Measurements from ENCODE around the gene DLG2. TPM values are rescaled to one million over a fixed set of nuclear protein-coding genes. Genes with fewer than 3 reads are reported as not detected.

Gene DLG2
- total and polyA plus RNA-seq, 2 donors (not counting 3 experiments of a cell fraction or from before 2014, with no cell fraction given), result 0.15 to 1.1 TPM

GRCh38 chr11:84260862-84261261 is 1366.3 kb downstream of the DLG2 start:
- ChIA-PET POLR2A (no interaction called here), CTCF (no interaction called here)
- Histone ChIP-seq H3K36me3 (ENCODE audit: control insufficient read depth in 2 of 2, extremely low read depth in 1 of 2, insufficient read depth in 2 of 2, low read length in 2 of 2) (no peaks in the 10 kb centered on the region), H3K4me2 (ENCODE audit: insufficient read depth, low read length) (no peak overlapping the region), H3K9me1 (replicated peaks; ENCODE audit: control insufficient read depth, extremely low read depth, insufficient read depth, low read length) (no peaks in the 10 kb centered on the region), H4K20me1 (replicated peaks; ENCODE audit: control insufficient read depth, extremely low read depth, insufficient read depth, low read length) (no peaks in the 10 kb centered on the region), H3K27me3 (ENCODE audit: control insufficient read depth in 2 of 2, insufficient read depth in 2 of 2, low read length in 2 of 2) (no peaks in the 10 kb centered on the region), H3K9ac (replicated peaks; ENCODE audit: extremely low read depth, insufficient read depth, low read length) (no peak overlapping the region), H3K4me3 (replicated peaks in 1 of 3; ENCODE audit: insufficient read depth in 1 of 3, low read depth in 1 of 3, low read length in 3 of 3) (no peak overlapping the region), H2AFZ (ENCODE audit: low read depth, low read length) (no peak overlapping the region), H3K79me2 (ENCODE audit: control insufficient read depth, insufficient read depth, low read length) (no peaks in the 10 kb centered on the region), H3K9me3 (replicated peaks; ENCODE audit: control insufficient read depth, insufficient read depth, low read length) (peaks cover 8% of the 10 kb centered on the region), H3K4me1 (ENCODE audit: control insufficient read depth, extremely low read depth, insufficient read depth, low read length) (no peaks in the 10 kb centered on the region), H3K27ac (ENCODE audit: insufficient read depth, low read depth, low read length) (no peak overlapping the region)
- no TSS peak for BruUV-seq (replicated peaks)
- FAIRE-seq (no peak), DNase-seq (ENCODE audit: low read depth, low spot score) (no peak)
- intact Hi-C loops (cut with micrococcal nuclease) (no loop called here), dilution Hi-C loops (cut with MboI; ENCODE audit: extremely low pct_ligation_motif_present, low sequenced_read_pairs) (no loop called here)
- no peak for TF ChIP-seq EZH2 (IDR thresholded peaks at IDR 0.05; ENCODE audit: borderline replicate concordance, low read depth, low read length, severe bottlenecking)

GRCh38 chr11:84256618-84257017 is 1370.5 kb downstream of the DLG2 start:
- ChIA-PET CTCF (no interaction called here), POLR2A (no interaction called here)
- Histone ChIP-seq H3K4me1 (ENCODE audit: control insufficient read depth, extremely low read depth, insufficient read depth, low read length) (no peaks in the 10 kb centered on the region), H3K27ac (ENCODE audit: insufficient read depth, low read depth, low read length) (no peak overlapping the region), H2AFZ (ENCODE audit: low read depth, low read length) (no peak overlapping the region), H3K9me1 (replicated peaks; ENCODE audit: control insufficient read depth, extremely low read depth, insufficient read depth, low read length) (no peaks in the 10 kb centered on the region), H3K9ac (replicated peaks; ENCODE audit: extremely low read depth, insufficient read depth, low read length) (no peak overlapping the region), H4K20me1 (replicated peaks; ENCODE audit: control insufficient read depth, extremely low read depth, insufficient read depth, low read length) (no peaks in the 10 kb centered on the region), H3K4me3 (replicated peaks in 1 of 3; ENCODE audit: insufficient read depth in 1 of 3, low read depth in 1 of 3, low read length in 3 of 3) (no peak overlapping the region), H3K9me3 (replicated peaks; ENCODE audit: control insufficient read depth, insufficient read depth, low read length) (peaks cover 10% of the 10 kb centered on the region), H3K27me3 (ENCODE audit: control insufficient read depth in 2 of 2, insufficient read depth in 2 of 2, low read length in 2 of 2) (no peaks in the 10 kb centered on the region), H3K79me2 (ENCODE audit: control insufficient read depth, insufficient read depth, low read length) (no peaks in the 10 kb centered on the region), H3K4me2 (ENCODE audit: insufficient read depth, low read length) (no peak overlapping the region), H3K36me3 (ENCODE audit: control insufficient read depth in 2 of 2, extremely low read depth in 1 of 2, insufficient read depth in 2 of 2, low read length in 2 of 2) (no peaks in the 10 kb centered on the region)
- dilution Hi-C loops (cut with MboI; ENCODE audit: extremely low pct_ligation_motif_present, low sequenced_read_pairs) (no loop called here), intact Hi-C loops (cut with micrococcal nuclease) (no loop called here)
- DNase-seq (ENCODE audit: low read depth, low spot score) (no peak), FAIRE-seq (no peak)
- no TSS peak for BruUV-seq (replicated peaks)
- TF ChIP-seq CTCF (IDR thresholded peaks at IDR 0.05; ENCODE audit: extremely low read depth in 1 of 2, insufficient read depth in 1 of 2, low read depth in 1 of 2, low read length in 2 of 2) (no peak), FOS (IDR thresholded peaks at IDR 0.05; ENCODE audit: borderline replicate concordance, insufficient read depth, low read length) (no peak), GATA2 (IDR thresholded peaks at IDR 0.05; ENCODE audit: insufficient read depth, insufficient read length, low read depth, low read length) (no peak), MAX (IDR thresholded peaks at IDR 0.05; ENCODE audit: insufficient read depth, insufficient read length) (no peak), MYC (IDR thresholded peaks at IDR 0.05; ENCODE audit: low read depth, low read length) (no peak), EZH2 (IDR thresholded peaks at IDR 0.05; ENCODE audit: borderline replicate concordance, low read depth, low read length, severe bottlenecking) (no peak)
